ENCODE results near the gene PLEKHN1. TPM values are rescaled to one million over a fixed set of nuclear protein-coding genes. Genes with fewer than 3 reads are reported as not detected.
"Not testable (repeated sequence)": the region's sequence is repeated elsewhere in the genome, so short reads cannot be mapped to it uniquely, and the experiment has no call there.

The PLEKHN1 gene
- total RNA-seq, 6 experiments from 2014 or later, result 0.11 to 2.4 (median 0.26) TPM; not detected in 1

DNA sequence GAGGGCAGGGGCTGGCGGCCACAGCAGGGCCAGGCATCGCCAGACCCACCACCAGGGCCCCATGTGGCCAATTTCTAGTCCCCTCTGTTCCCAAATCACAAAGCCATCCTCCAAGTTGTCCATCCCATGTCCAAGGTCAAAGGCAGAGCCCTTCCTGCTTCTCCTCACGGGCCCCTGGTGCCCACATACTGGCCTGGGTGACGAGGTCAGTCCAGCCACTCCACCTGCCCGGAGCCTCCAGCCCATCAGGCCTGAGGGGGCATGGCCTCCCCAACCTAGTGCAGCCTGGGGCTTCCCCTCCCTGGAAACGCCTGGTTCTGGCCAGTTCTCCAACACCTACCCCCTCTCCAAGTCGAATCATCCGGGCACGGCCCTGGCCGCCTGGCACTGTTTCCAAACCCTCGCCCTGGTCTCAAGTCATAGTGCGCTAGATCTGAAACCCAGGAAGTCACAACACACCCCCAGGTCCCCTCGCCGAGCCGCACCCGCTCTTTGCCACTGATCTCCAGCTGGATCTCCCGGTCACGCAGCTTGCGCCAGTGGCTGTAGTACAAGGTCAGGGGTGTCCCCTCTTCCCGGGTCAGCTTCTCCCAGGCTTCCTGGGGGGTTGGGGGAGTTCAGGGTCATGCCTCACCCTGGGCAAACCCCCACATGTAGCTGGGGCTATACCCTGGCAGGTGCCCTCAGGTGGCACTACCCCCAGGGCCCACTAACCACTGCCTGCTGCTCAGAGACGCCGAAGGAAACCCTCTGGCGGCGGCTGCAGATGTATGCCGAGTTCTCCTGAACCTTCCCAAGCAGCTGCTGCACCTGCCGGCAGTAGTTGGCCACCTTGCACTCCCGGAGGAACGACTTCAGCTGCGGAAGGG lies 20.4 kb upstream of the PLEKHN1 start:
- H3K4me3 ChIP-seq, result no peak overlapping the region
- DNase-seq (no peak), ATAC-seq (no peak)
- H3K27me3 ChIP-seq, result peaks cover 0 to 4% of the 10 kb centered on the region in 2 donors
- H3K9me3 ChIP-seq, result no peaks in the 10 kb centered on the region
- H3K4me1 ChIP-seq, result peaks cover 0 to 12% (median 3%) of the 10 kb centered on the region in 4 donors
- 84% methylated on average over 11 of the region's 29 CpGs for WGBS (ENCODE audit: insufficient coverage, low coverage, low lambda C conversion rate, missing lambda C conversion rate)
- TF ChIP-seq, protein P1, sequence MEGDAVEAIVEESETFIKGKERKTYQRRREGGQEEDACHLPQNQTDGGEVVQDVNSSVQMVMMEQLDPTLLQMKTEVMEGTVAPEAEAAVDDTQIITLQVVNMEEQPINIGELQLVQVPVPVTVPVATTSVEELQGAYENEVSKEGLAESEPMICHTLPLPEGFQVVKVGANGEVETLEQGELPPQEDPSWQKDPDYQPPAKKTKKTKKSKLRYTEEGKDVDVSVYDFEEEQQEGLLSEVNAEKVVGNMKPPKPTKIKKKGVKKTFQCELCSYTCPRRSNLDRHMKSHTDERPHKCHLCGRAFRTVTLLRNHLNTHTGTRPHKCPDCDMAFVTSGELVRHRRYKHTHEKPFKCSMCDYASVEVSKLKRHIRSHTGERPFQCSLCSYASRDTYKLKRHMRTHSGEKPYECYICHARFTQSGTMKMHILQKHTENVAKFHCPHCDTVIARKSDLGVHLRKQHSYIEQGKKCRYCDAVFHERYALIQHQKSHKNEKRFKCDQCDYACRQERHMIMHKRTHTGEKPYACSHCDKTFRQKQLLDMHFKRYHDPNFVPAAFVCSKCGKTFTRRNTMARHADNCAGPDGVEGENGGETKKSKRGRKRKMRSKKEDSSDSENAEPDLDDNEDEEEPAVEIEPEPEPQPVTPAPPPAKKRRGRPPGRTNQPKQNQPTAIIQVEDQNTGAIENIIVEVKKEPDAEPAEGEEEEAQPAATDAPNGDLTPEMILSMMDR (IDR thresholded peaks at IDR 0.05), result no peak
- TF ChIP-seq POLR2A (IDR thresholded peaks at IDR 0.05), result no peak
- peaks cover 0 to 22% (median 6%) of the 10 kb centered on the region in 4 donors for H3K36me3 ChIP-seq
- no peak overlapping the region for H3K27ac ChIP-seq
- intact Hi-C loops (cut with DNase I), result no loop called here

DNA sequence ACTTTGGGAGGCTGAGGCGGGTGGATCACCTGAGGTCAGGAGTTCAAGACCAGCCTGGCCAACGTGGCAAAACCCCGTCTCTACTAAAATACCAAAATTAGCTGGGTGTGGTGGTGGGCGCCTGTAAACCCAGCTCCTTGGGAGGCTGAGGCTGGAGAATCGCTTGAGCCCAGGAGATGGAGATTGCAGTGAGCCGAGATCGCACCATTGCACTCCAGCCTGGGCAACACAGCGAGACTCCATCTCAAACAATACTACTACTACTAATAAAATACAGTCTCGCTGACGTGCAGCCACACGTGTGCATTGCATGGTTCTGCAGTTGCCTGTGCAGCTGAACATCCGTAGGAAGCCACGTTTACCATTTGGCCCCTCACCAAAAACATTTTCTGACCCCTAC lies 19.5 kb upstream of the PLEKHN1 start:
- intact Hi-C loops (cut with DNase I); H3K4me1 ChIP-seq; H3K27ac ChIP-seq; ATAC-seq; H3K9me3 ChIP-seq; H3K4me3 ChIP-seq; DNase-seq; H3K27me3 ChIP-seq: not testable (repeated sequence)
- WGBS (ENCODE audit: insufficient coverage, low coverage, low lambda C conversion rate, missing lambda C conversion rate), result 90% methylated on average over 2 of the region's 13 CpGs
- peaks cover 0 to 27% (median 6%) of the 10 kb centered on the region in 4 donors for H3K36me3 ChIP-seq

DNA sequence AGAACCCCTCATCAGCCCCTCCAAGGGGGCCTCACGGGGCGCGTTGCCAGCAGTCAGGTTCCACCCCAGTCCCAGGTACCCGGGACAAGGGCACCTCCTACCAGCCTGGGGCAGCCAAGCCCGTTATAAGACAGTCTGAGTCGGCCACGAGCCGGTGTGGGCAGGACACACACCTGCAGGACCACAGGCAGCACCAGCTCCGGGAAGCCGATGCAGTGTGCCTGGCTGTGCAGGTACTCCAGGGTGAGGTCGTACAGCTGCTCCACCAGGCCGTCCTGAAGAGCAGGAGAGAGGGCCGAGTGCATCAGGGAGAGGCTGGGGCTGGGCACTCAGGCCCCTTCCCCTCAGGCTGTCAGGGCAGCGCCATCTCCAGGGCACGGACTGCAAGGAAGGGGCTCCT lies 18.3 kb upstream of the PLEKHN1 start:
- DNase-seq, result no peak

DNA sequence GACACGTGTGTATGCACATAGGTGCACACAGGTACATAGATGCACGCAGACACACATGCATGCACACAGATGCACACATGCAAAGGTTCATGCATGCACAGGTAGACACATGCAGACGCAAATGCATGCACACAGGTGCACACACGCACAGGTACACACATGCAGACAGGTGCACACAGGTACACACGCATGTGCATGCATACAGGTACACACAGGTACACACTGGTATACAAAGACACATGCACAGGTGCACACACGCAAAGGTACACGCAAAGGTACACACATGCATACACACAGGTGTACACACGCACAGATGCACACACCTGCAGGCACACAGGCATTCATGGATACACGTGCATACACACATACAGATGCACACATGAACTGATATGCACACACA lies 16.0 kb upstream of the PLEKHN1 start:
- 83% methylated on average over 1 of the region's 9 CpGs for WGBS (ENCODE audit: insufficient coverage, low coverage, low lambda C conversion rate, missing lambda C conversion rate)
- ATAC-seq (no peak), DNase-seq (no peak)
- Histone ChIP-seq H3K4me3 (no peak overlapping the region), H3K4me1 (no peaks in the 10 kb centered on the region), H3K27me3 (no peaks in the 10 kb centered on the region), H3K36me3 (peaks cover 0 to 59% (median 18%) of the 10 kb centered on the region in 4 donors), H3K27ac (no peak overlapping the region), H3K9me3 (no peaks in the 10 kb centered on the region)
- intact Hi-C loops (cut with DNase I), result no loop called here
- TF ChIP-seq POLR2A (IDR thresholded peaks at IDR 0.05), result no peak
- TF ChIP-seq, protein P1 (IDR thresholded peaks at IDR 0.05), result no peak

More for the DNA sequence above, 18.3 kb upstream of the PLEKHN1 start:
- H3K4me3 ChIP-seq, result no peak overlapping the region
- WGBS (ENCODE audit: insufficient coverage, low coverage, low lambda C conversion rate, missing lambda C conversion rate), result no CpG with 5 or more reads among the region's 15 CpGs
- H3K4me1 ChIP-seq, result no peaks in the 10 kb centered on the region
- peaks cover 0 to 37% (median 9%) of the 10 kb centered on the region in 4 donors for H3K36me3 ChIP-seq
- no peak overlapping the region for H3K27ac ChIP-seq
- TF ChIP-seq POLR2A (IDR thresholded peaks at IDR 0.05), result no peak
- TF ChIP-seq, protein P1 (IDR thresholded peaks at IDR 0.05), result no peak
- H3K27me3 ChIP-seq, result peaks cover 0 to under 1% of the 10 kb centered on the region in 2 donors
- ATAC-seq, result no peak
- intact Hi-C loops (cut with DNase I), result no loop called here
- H3K9me3 ChIP-seq, result no peaks in the 10 kb centered on the region

DNA sequence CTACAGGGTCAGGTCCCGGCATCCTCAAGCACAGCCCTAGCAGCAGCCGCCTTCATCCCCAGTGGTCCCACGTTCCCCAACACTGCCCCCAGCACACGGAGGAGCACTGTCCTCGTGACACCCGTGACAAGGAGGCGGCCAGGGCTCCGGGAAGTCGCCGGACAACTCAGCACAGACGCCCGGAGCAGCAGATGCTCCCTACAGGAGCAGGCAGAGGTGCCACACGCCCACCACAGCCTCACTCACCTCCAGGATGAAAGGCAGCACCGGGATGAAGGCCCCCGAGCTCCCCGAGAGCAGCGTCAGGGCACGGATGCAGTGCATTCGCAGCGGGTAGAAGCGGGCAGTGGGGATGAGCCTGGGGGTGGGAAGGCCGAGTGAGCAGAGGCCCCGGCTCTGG lies 15.4 kb upstream of the PLEKHN1 start:
- H3K4me1 ChIP-seq, result no peaks in the 10 kb centered on the region
- intact Hi-C loops (cut with DNase I), result no loop called here
- 93% methylated on average over 5 of the region's 23 CpGs for WGBS (ENCODE audit: insufficient coverage, low coverage, low lambda C conversion rate, missing lambda C conversion rate)
- ATAC-seq, result no peak
- H3K4me3 ChIP-seq, result no peak overlapping the region
- no peak overlapping the region for H3K27ac ChIP-seq
- H3K9me3 ChIP-seq, result no peaks in the 10 kb centered on the region
- peaks cover 3 to 65% (median 20%) of the 10 kb centered on the region in 4 donors for H3K36me3 ChIP-seq
- no peaks in the 10 kb centered on the region for H3K27me3 ChIP-seq
- TF ChIP-seq, protein P1 (IDR thresholded peaks at IDR 0.05), result no peak
- TF ChIP-seq POLR2A (IDR thresholded peaks at IDR 0.05), result no peak
- no peak for DNase-seq

All from right lobe of liver (tissue), 6 donors.